GM11168 (cell line): ENCODE data around the gene FEZF1.

Experiments
- in situ Hi-C: fragments of 300-500 bp; cut with MboI; formaldehyde crosslinking; loops from one replicate; pipeline ENCODE4 v1.12.0; 2022; ENCODE audit warnings: low sequenced_read_pairs; ENCODE audit not compliant: unreplicated experiment

The FEZF1 gene

DNA sequence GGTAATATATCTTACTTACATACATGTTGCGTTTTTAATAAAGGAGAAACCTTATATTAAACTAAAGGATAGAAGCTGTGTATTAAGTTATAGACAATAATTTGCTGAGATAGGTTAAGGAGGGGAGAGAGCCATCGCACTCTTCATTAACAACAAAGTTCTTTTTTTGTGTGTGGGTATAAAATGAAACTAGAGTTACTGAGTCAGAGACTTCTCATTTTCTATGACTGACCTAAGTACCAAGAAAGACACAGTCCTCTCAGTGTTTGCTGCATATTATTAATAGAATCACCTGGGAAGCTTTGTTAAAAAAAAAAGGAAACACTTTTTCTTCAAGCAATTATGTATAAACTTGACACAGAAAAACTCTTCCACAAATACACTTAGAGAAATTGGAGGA, 31.4 kb downstream of the FEZF1 start:
- in situ Hi-C loops = no loop called here

DNA sequence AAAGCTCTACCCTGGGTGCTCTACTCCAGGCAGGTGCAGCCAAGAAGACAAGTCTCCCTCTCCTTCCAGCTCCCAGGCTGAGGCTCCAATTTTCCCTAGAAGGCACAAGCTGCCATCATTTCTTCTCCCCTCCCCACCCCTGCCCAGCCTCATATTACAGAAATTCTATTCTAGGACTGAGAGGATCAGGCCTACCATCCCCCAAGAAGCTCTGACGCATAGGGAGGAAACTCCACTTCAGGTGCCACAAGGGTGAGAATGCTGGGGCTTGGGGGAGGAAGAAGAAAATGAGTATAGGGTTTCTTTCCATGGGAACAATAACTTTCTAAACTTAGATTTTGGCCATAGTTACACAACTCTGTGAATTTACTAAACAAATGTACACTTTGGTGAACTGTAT, 35.3 kb downstream of the FEZF1 start:
- in situ Hi-C loops = no loop called here

GRCh38 chr7:122268101-122268500, 36.4 kb downstream of the FEZF1 start:
- in situ Hi-C loops = no loop called here

GRCh38 chr7:122262246-122262645, 42.3 kb downstream of the FEZF1 start:
- in situ Hi-C loops = no loop called here

GRCh38 chr7:122261442-122261841, 43.1 kb downstream of the FEZF1 start:
- in situ Hi-C loops = no loop called here

GRCh38 chr7:122261016-122261415, 43.5 kb downstream of the FEZF1 start:
- in situ Hi-C loops = no loop called here

DNA sequence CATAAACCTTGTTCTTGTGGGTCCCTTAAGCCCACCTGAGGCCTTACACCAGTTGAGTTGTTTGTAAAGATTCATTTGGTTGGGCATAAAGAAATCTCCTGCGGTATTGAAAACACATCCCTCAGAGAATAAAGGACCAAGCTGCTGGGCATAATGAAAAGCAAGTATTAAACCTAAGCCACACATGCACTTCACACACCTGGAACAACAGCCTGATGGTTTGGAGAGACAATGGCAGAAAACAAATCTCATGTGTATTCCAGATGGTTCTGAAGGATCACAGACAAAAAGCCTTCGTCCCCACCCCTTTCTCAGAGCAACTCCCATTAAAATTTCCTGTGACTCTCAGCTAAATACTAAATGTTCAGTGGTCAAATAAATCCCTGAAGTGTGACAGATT, 44.2 kb downstream of the FEZF1 start:
- in situ Hi-C loops = no loop called here

DNA sequence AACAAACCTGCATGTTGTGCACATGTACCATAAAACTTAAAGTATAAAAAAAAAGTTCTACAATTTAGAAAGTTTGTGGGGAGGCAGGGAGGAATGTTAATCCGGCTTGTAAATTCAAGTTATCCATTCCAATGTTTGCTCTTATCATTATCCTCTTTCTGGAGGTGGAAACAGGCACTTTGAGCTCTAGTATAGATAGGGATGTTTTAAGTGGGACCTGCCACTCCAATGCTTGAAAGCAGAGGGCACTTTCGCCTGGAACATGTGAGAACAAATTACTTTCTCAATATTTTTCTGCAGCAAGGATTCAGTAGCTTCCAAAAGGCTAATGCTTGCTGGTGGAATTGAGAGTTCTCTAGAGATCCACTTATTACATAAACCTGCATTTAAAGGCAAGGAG, 45.6 kb downstream of the FEZF1 start:
- in situ Hi-C loops = no loop called here

GRCh38 chr7:122257056-122257455, 47.5 kb downstream of the FEZF1 start:
- in situ Hi-C loops = no loop called here

DNA sequence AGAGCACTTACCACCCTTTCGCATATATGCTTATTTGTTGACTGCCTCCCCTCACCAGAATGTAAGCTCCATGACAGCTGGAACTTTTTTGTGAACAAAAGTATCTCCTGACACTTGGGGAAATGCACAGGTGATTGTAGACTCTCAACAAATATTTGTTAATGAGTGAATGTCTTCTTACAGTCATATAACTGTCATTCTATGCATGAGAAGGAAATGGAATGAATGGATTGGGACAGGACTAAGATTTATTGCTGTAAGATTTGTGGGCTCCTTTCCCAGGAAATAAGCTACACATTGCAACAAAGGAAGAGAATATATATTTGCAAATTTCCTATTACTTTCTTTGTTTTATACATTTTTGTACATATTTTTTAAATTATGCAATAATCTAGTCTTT, 48.5 kb downstream of the FEZF1 start:
- in situ Hi-C loops = no loop called here

DNA sequence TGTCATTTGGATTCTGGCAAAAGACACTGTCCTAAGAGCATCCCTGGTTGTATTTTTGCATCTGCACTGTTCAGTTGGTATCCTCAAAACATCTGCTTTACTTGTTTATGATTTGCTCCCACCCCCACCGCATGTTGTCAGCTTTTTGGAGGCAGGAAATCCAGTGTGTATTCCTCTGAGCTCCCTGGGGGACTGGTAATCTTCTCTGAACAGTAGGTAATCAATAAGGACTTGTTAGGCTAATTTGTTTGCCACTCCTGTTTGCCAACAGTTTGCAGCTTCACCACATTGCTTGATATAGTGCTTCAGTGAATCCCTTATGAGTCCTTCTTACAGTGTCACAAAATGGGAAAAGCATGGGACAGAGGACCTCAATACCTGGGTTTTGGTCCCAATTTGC, 49.1 kb downstream of the FEZF1 start:
- in situ Hi-C loops = no loop called here
